B cell (primary cell): ENCODE results near the gene BNIP1.

Experiments
- EZH2 ChIP-seq: IDR thresholded peaks from 2 replicates; pipeline ENCODE4 v1.6.1; 2012; ENCODE audit warnings: borderline replicate concordance, low read depth, mild to moderate bottlenecking, moderate library complexity, low read length; ENCODE audit not compliant: insufficient read depth, poor library complexity, severe bottlenecking
- TF ChIP-seq, protein P1 (sequence below): fragments of 200-600 bp; IDR thresholded peaks from one replicate; pipeline ENCODE4 v1.8.0; 2022; ENCODE audit warnings: antibody characterized with exemption, mild to moderate bottlenecking

DNA sequence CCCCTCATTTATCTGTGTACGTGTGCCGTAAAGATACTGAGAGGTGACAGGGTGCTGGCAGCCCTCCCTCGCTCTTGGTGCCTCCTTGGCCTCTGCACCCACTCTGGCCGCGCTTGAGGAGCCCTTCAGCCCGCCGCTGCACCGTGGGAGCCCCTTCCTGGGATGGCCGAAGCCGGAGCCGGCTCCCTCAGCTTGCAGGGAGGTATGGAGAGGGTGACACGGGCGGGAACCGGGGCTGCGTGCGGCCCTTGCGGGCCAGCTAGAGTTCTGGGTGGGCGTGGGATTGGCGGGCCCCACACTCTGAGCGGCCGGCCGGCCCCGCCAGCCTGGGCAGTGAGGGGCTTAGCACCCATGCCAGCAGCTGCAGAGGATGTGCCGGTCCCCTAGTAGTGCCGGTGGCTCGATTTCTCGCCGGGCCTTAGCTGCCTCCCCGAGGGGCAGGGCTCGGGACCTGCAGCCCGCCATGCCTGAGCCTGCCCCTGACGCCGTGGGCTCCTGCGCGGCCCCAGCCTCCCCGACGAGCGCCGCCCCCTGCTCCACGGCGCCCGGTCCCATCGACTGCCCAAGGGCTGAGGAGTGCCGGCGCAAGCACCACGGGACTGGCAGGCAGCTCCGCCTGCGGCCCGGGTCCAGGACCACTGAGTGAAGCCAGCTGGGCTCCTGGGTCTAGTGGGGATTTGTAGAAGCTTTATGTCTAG lies 69.1 kb downstream of the BNIP1 start:
- TF ChIP-seq, protein P1, sequence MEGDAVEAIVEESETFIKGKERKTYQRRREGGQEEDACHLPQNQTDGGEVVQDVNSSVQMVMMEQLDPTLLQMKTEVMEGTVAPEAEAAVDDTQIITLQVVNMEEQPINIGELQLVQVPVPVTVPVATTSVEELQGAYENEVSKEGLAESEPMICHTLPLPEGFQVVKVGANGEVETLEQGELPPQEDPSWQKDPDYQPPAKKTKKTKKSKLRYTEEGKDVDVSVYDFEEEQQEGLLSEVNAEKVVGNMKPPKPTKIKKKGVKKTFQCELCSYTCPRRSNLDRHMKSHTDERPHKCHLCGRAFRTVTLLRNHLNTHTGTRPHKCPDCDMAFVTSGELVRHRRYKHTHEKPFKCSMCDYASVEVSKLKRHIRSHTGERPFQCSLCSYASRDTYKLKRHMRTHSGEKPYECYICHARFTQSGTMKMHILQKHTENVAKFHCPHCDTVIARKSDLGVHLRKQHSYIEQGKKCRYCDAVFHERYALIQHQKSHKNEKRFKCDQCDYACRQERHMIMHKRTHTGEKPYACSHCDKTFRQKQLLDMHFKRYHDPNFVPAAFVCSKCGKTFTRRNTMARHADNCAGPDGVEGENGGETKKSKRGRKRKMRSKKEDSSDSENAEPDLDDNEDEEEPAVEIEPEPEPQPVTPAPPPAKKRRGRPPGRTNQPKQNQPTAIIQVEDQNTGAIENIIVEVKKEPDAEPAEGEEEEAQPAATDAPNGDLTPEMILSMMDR, result no peak
- TF ChIP-seq EZH2, result no peak
